ENCODE data around the gene LOXL4. TPM values are rescaled to one million over a fixed set of nuclear protein-coding genes. Genes with fewer than 3 reads are reported as not detected.

LOXL4 gene
- polyA plus RNA-seq (2013, experiment 1 of 2; ENCODE audit: insufficient read length) = 1.8 TPM
- polyA plus RNA-seq (2013, experiment 2 of 2; ENCODE audit: insufficient read length) = 2.8 TPM

DNA sequence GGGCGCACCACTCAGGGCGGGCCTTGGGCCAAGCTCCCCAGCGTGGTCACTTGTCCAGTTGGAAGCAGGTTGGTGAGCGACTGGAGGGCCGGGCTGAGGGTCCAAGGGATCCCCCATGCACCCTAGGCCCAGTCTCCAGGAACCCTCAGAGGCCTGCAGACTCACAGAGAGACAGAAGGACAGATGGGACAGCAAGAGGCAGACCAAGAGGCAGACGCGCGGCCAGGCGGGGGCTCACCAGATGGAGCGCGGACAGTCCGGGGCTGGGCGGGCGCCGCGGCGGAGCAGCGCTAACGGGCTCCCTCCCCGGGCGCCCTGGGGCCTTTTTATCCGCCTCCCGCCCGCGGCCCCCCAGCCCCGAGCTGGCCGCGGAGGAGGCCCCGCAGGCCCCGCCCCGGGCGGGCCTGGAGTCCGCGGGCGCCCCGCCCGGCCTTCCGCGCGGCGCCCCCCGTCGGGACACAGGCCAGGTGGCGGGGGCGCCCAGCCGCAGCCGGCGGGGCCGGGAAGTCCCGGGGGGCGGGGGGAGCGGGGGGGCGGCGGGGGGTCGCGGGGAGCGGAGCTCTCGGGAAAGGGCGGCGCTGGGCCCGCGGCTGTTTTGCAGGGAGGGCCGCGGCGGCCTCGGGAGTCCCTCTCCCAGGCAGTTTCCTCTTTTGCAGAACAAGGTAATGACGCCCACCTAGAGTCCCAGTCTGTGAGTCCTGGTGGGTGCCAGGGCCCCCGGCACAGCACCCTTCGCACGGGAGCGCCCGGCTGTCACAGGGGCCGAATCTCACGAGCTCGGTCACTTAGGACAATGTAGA lies at the start of gene LOXL4:
LOXL4 (minus strand) TSS at position 301 of the 800 bp plus-strand sequence. CDS start 5,175 bp downstream, outside the sequence.
- DNase-seq = peak; percentile 33

DNA sequence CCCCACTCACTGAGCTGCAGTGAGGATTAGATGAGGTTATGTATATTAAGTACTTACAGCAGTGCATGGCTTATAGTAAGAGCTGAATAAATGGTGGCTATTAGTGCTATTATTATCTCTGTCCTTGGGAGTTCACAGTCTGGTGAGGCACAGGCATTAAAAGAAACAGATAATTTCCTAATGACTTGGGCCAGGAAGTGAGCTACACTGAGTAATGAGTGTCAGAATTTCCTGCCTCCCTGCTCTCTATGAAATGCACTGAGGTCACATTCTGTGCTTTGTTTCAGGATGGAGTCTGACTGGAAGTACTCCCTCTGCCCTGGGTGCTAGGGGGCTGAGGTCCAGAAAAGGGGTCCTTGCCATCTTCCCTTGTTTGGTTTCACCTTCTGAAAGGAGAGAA lies 48.7 kb upstream of the LOXL4 start:
- peak; percentile 75 for DNase-seq

GRCh38 chr10:98316170-98316569 lies 48.2 kb upstream of the LOXL4 start:
- DNase-seq = no peak

- peak; percentile 72 for DNase-seq
Measured at GRCh38 chr10:98314532-98315284, 46.7 kb upstream of the LOXL4 start.

GRCh38 chr10:98313598-98313997 lies 45.6 kb upstream of the LOXL4 start:
- no peak for DNase-seq

GRCh38 chr10:98312822-98313221 lies 44.8 kb upstream of the LOXL4 start:
- no peak for DNase-seq

- DNase-seq = peak; percentile 51
Measured at GRCh38 chr10:98312349-98312748, 44.4 kb upstream of the LOXL4 start.

DNA sequence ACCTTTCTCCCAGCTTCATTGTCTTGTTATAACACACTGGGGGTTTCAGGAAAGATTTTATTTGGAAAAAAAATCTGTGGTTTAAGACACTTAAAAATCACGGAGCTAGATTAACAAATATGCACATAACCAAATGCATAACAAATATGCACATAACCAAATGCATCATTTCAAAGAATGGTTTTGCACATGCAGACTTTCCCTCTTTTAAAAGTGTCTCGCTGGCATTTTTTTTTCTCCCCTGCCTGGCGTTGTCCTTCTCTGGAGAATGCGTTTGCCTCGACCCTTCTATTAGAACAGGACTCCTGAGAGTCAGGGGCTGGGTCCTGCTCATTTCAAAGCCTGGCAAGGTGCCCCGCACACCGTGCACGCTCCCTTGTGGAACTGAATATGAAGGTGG lies 42.7 kb upstream of the LOXL4 start:
- no peak for DNase-seq

- DNase-seq = peak; percentile 71
Measured at GRCh38 chr10:98309366-98310355, 41.7 kb upstream of the LOXL4 start.

GRCh38 chr10:98308669-98309365 lies 40.8 kb upstream of the LOXL4 start:
- DNase-seq = no peak

DNA sequence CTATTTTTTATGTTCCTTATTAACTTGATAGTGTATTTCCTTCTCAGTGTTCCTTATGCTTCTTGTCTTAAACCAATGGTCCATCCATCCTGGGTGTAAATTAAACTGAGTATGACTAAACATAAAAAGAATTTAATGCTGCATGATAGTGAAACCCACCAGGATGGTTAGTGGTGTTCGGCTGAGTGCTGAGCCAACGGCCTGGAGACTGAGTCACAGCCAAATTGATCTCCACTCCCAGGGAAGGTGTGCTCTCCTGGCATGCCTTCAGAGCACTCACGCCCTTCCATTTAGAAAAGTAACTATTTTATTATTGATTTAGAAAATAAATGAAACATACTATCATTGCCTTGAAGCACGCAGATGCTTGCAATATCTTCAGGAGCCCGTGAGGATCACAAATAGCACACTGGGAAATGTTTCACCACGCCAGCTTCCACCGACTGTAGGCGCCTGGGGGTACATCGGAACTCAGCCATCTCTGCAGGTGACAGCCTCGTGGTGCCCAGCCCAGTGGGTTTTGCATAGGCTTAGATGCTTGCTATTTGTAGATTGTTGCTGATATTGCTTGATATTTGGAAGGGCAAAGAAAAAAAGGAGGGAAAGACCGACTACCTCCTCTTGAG lies 40.0 kb upstream of the LOXL4 start:
- peak; percentile 21 for DNase-seq

DNA sequence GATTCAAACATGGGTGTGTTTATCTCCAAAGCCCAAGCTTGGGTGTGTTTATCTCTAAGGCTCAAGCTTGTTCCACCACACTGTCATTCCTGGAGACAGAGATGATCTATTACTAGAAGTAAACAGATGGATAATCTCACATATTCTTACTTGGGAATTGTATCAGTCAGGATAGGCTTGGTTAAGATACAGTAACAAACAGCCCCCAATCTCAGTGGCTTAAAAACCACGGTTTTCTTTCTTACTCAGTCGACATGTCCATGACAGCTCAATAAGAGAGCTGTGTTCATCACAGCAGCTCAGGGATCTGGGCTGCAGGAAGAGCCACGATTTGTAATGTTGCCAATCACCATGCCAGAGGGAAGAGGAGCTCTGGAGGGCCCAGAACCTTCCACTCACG lies 38.5 kb upstream of the LOXL4 start:
- no peak for DNase-seq

DNA sequence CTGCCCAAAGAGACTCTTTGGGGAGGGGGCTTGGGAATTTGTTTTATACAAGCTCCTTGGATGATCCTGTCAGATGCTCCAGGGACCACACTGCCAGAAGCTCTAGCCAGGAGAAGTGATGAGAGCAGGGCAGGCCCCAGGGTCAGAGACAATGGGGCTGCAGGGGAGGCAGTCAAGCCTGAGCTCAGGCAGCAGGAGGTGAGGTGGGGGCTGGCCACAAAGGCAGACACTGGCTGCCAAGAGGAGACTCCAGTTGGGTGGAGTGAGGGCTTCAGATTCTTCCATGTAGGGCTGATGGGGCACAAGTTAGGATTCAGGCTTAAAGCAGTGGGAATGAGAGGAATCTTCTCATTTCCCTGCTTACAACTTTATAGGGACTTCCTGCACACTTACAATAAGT lies 35.6 kb upstream of the LOXL4 start:
- DNase-seq = no peak

- peak; percentile 32 for DNase-seq
Measured at GRCh38 chr10:98302741-98303365, 34.9 kb upstream of the LOXL4 start.

DNA sequence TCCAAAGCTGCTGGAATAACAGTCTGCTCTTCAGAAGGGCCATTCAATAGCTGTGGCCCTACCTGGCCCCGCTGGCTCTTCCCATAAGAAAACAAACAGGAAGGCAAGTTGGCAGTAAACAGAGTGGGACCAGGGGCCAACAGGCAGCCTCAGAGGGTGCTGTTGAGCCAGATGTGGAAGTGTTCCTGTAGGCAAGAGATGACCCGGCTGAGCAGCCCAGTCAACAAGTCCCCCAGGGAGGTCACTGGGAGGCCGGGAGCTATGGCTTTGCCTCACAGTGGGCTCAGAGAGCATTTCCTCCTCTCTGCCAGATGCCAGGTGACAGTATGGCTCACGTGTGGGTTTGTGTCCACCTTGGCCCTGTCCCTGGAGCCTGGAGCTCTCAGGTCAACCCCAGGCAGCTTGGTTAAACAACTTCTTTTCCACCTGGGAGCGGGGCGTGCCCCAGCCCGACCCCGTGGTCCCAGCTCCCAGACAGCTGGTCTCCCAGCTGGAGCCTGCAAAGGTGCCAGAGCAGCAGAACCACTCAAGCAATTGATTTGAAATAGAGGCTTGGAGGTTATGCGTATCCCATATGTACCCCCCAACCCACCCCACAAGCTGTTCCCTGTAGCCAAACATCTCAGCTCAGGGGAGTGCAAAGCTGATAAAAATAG lies 33.8 kb upstream of the LOXL4 start:
- DNase-seq = no peak

DNA sequence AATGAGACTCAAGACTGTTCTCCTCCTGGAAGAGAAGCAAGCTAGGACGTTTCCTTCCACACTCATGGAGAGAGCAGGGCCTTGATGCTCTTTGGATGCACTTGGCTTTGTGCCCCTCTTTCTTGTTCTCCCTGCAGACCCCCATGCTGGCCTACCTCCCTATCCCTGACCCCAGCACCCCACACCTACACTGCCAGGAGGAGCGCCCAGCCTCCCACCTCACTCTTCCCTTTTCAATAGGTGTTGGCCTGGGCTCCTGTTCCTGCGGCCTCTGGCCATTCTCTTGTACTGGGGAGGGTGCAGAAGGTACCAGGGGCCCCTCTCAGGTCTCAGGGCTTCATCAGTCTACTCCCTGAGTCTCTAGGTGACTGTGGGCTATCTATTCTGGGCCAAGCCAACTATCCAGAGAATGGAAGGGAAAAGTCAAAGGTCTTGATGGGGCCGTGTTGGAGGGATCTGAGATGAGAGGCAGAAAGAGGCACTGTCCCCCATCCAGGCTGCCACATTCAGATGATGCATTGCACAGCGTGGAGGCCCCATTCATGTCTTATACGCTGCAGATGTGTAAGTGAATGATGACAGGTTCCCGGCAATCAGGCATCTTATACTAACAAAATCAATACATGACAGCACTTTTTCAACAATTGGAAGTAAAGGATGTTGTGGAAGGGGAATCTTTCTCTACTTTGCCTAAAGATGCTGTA lies 32.7 kb upstream of the LOXL4 start:
- DNase-seq = no peak

- DNase-seq = peak; percentile 38
Measured at GRCh38 chr10:98299341-98299740, 31.3 kb upstream of the LOXL4 start.

DNA sequence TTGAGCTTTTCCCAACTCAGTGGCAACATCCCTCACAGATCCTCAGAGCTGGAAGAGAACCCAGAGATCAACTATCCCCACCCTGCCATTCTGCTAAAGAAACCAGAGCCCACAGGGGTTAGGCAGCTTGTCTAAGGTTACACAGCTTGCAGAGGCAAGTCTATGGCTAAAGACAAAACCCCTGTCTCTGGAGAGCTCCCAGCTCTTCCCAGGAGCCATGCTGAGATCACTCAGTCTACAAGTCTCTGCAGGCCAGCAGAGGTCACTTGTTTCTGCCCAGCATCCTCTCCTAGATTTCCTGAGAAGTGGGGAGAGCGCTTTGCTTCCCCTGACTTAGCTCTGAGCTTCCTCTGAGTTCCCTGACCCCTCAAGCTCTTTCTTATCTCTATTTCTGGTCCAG lies 28.5 kb upstream of the LOXL4 start:
- DNase-seq = no peak

- no peak for DNase-seq
Measured at GRCh38 chr10:98295907-98296306, 27.9 kb upstream of the LOXL4 start.

- DNase-seq = no peak
Measured at GRCh38 chr10:98295401-98295811, 27.4 kb upstream of the LOXL4 start.

All from fibroblast of skin of back (primary cell).